H9 (cell line): ENCODE measurements around the gene ASH1L. TPM values are rescaled to one million over a fixed set of nuclear protein-coding genes. Genes with fewer than 3 reads are reported as not detected.

Experiments used
- DNase-seq: peaks from one replicate; pipeline ENCODE4 v3.0.0-alpha.2; 2017
- H2AFZ ChIP-seq: one replicate; pipeline ENCODE4 v1.6.1; 2013; ENCODE audit warnings: mild to moderate bottlenecking, low read length, control low read depth, moderate library complexity
- H2AK5ac ChIP-seq: 2 replicates; pipeline ENCODE4 v1.6.1; 2013; ENCODE audit warnings: low read length, control low read depth, mixed read lengths; ENCODE audit not compliant: insufficient read length
- H2BK120ac ChIP-seq: one replicate; pipeline ENCODE4 v1.6.1; 2013; ENCODE audit warnings: low read depth, mild to moderate bottlenecking, low read length, control low read depth, inconsistent platforms; ENCODE audit not compliant: poor library complexity, severe bottlenecking
- H2BK12ac ChIP-seq: 2 replicates; pipeline ENCODE4 v1.6.1; 2013; ENCODE audit warnings: low read length, control low read depth, mixed read lengths, low read depth; ENCODE audit not compliant: insufficient read length
- H2BK15ac ChIP-seq: 2 replicates; pipeline ENCODE4 v1.6.1; 2013; ENCODE audit warnings: low read depth, low read length, control low read depth
- H2BK20ac ChIP-seq: one replicate; pipeline ENCODE4 v1.6.1; 2013; ENCODE audit warnings: low read depth, mild to moderate bottlenecking, low read length, control low read depth, inconsistent platforms; ENCODE audit not compliant: poor library complexity, severe bottlenecking
- H2BK5ac ChIP-seq: 2 replicates; pipeline ENCODE4 v1.6.1; 2013; ENCODE audit warnings: low read length, control low read depth, mixed read lengths; ENCODE audit not compliant: insufficient read length
- H3K14ac ChIP-seq: 2 replicates; pipeline ENCODE4 v1.6.1; 2013; ENCODE audit warnings: low read length, control low read depth; ENCODE audit not compliant: insufficient read depth
- H3K18ac ChIP-seq: 2 replicates; pipeline ENCODE4 v1.6.1; 2013; ENCODE audit warnings: low read depth, mild to moderate bottlenecking, mixed read lengths, low read length, control low read depth; ENCODE audit not compliant: insufficient read length
- H3K23ac ChIP-seq: 2 replicates; pipeline ENCODE4 v1.6.1; 2013; ENCODE audit warnings: low read length, control low read depth, mixed read lengths, low read depth; ENCODE audit not compliant: insufficient read length
- H3K23me2 ChIP-seq: 2 replicates; pipeline ENCODE4 v1.6.1; 2013; ENCODE audit warnings: low read depth, mild to moderate bottlenecking, mixed read lengths, low read length, control low read depth; ENCODE audit not compliant: insufficient read length, poor library complexity, severe bottlenecking
- H3K27ac ChIP-seq: 2 replicates; pipeline ENCODE4 v1.5.1; 2013; ENCODE audit warnings: low read length, control low read depth, mixed read lengths, low read depth; ENCODE audit not compliant: insufficient read length
- H3K27me3 ChIP-seq: 2 replicates; pipeline ENCODE4 v1.6.1; 2013; ENCODE audit warnings: low read length, control low read depth, inconsistent platforms; ENCODE audit not compliant: insufficient read depth
- H3K4ac ChIP-seq: 2 replicates; pipeline ENCODE4 v1.6.1; 2013; ENCODE audit warnings: low read depth, mild to moderate bottlenecking, control low read depth, inconsistent platforms, low read length, moderate library complexity
- H3K4me1 ChIP-seq: 2 replicates; pipeline ENCODE4 v1.6.1; 2013; ENCODE audit warnings: low read length, control low read depth, inconsistent platforms; ENCODE audit not compliant: insufficient read depth
- H3K4me2 ChIP-seq: 2 replicates; pipeline ENCODE4 v1.6.1; 2013; ENCODE audit warnings: low read length, control low read depth, mixed read lengths; ENCODE audit not compliant: insufficient read length, insufficient read depth
- H3K56ac ChIP-seq: 2 replicates; pipeline ENCODE4 v1.6.1; 2013; ENCODE audit warnings: low read depth, mild to moderate bottlenecking, mixed read lengths, low read length, control low read depth; ENCODE audit not compliant: insufficient read length
- H3K79me1 ChIP-seq: 2 replicates; pipeline ENCODE4 v1.6.1; 2013; ENCODE audit warnings: low read depth, mild to moderate bottlenecking, moderate library complexity, low read length, control low read depth, inconsistent platforms; ENCODE audit not compliant: insufficient read depth, poor library complexity, severe bottlenecking
- H3K79me2 ChIP-seq: 2 replicates; pipeline ENCODE4 v1.6.1; 2013; ENCODE audit warnings: low read length, control low read depth, inconsistent platforms; ENCODE audit not compliant: insufficient read depth
- H3K9ac ChIP-seq: 2 replicates; pipeline ENCODE4 v1.6.1; 2013; ENCODE audit warnings: low read length, control low read depth, mixed read lengths; ENCODE audit not compliant: insufficient read length; ENCODE audit errors: extremely low read depth
- H3K9me3 ChIP-seq: one replicate; pipeline ENCODE4 v1.6.1; 2013; ENCODE audit warnings: low read depth, low read length, inconsistent platforms; ENCODE audit not compliant: control insufficient read depth
- H3T11ph ChIP-seq: one replicate; pipeline ENCODE4 v1.6.1; 2013; ENCODE audit warnings: mild to moderate bottlenecking, low read length, control low read depth, inconsistent platforms
- H4K20me1 ChIP-seq: one replicate; pipeline ENCODE4 v1.6.1; 2013; ENCODE audit not compliant: control insufficient read depth, insufficient read length, insufficient read depth
- H4K5ac ChIP-seq: 2 replicates; pipeline ENCODE4 v1.6.1; 2013; ENCODE audit warnings: low read depth, mild to moderate bottlenecking, mixed read lengths, low read length, control low read depth; ENCODE audit not compliant: insufficient read length
- H4K8ac ChIP-seq: replicated peaks from 2 replicates; pipeline ENCODE4 v1.6.1; 2013; ENCODE audit warnings: low read length, control low read depth, mixed read lengths, low read depth; ENCODE audit not compliant: insufficient read length
- H4K91ac ChIP-seq: 2 replicates; pipeline ENCODE4 v1.6.1; 2013; ENCODE audit warnings: low read depth, mild to moderate bottlenecking, moderate library complexity, mixed read lengths, low read length, control low read depth; ENCODE audit not compliant: insufficient read length
- H3K27ac Mint-ChIP-seq, 3 experiments: 2 replicates in 2 of 3; 3 replicates in 1 of 3; pipeline ENCODE4 v1.8.0; 2020 to 2021; ENCODE audit warnings: mixed read lengths in 3 of 3, mild to moderate bottlenecking in 1 of 3, moderate library complexity in 1 of 3
- H3K27me3 Mint-ChIP-seq: 2 replicates; pipeline ENCODE4 v1.8.0; 2021; ENCODE audit warnings: low read depth, mild to moderate bottlenecking, moderate library complexity, mixed read lengths
- H3K36me3 Mint-ChIP-seq, 3 experiments: 2 replicates in 2 of 3; 3 replicates in 1 of 3; pipeline ENCODE4 v1.8.0; 2020 to 2021; ENCODE audit warnings: low read depth in 3 of 3, mixed read lengths in 3 of 3; ENCODE audit not compliant: insufficient read depth in 1 of 3
- H3K4me1 Mint-ChIP-seq, 2 experiments: 2 replicates each; pipeline ENCODE4 v1.8.0; 2020; ENCODE audit warnings: mixed read lengths in 2 of 2
- H3K4me3 Mint-ChIP-seq, 2 experiments: 2 replicates in 1 of 2; 3 replicates in 1 of 2; pipeline ENCODE4 v1.8.0; 2020 to 2021; ENCODE audit warnings: mild to moderate bottlenecking in 2 of 2, mixed read lengths in 2 of 2, moderate library complexity in 1 of 2
- H3K9me3 Mint-ChIP-seq, 2 experiments: 2 replicates in 1 of 2; 3 replicates in 1 of 2; pipeline ENCODE4 v1.8.0; 2020; ENCODE audit warnings: mild to moderate bottlenecking in 2 of 2, mixed read lengths in 2 of 2, moderate library complexity in 1 of 2
- CTCF ChIP-seq: fragments of 200-600 bp; sonication (generic); conservative IDR thresholded peaks from 3 replicates; pipeline ENCODE4 v1.8.0; 2021; ENCODE audit warnings: antibody characterized with exemption, mild to moderate bottlenecking
- WGBS: extraction: QIAGEN DNeasy Blood & Tissue Kit; methylation state at CpG from one replicate; pipeline ENCODE4 v1.1.7; 2013; ENCODE audit warnings: missing lambda C conversion rate, low lambda C conversion rate, mixed read lengths; ENCODE audit not compliant: insufficient read length; ENCODE audit errors: extremely low coverage; 5-methylcytosine and 5-hydroxymethylcytosine counted together
- total RNA-seq: library from RNA; stranded (reverse); gene quantifications from 2 replicates; pipeline ENCODE4 v1.2.1, GENCODE V29; 2021

The ASH1L gene
- total RNA-seq, 1 experiment from 2014 or later = 32.8 TPM

- Histone ChIP-seq H3K27me3 (no peaks in the 10 kb centered on the region), H2BK5ac (no peak overlapping the region), H4K91ac (no peak overlapping the region), H3K18ac (no peak overlapping the region), H2BK20ac (no peak overlapping the region), H2BK120ac (no peak overlapping the region), H3T11ph (no peak overlapping the region), H3K14ac (no peak overlapping the region), H3K79me1 (no peaks in the 10 kb centered on the region), H3K4ac (no peak overlapping the region), H3K9ac (no peak overlapping the region), H3K56ac (no peak overlapping the region), H3K23ac (no peak overlapping the region), H2AK5ac (no peak overlapping the region), H4K5ac (no peak overlapping the region), H3K79me2 (no peaks in the 10 kb centered on the region), H3K4me2 (no peak overlapping the region), H4K8ac (no peak overlapping the region), H2BK15ac (no peak overlapping the region), H3K23me2 (no peaks in the 10 kb centered on the region), H2BK12ac (no peak overlapping the region), H2AFZ (no peak overlapping the region), H3K27ac (no peak overlapping the region), H3K4me1 (no peaks in the 10 kb centered on the region), H4K20me1 (no peaks in the 10 kb centered on the region), H3K9me3 (no peaks in the 10 kb centered on the region)
- DNase-seq = no peak
- no peaks in the 10 kb centered on the region for H3K9me3 Mint-ChIP-seq
- TF ChIP-seq CTCF = no peak
- peaks cover 14 to 16% (median 15%) of the 10 kb centered on the region in 3 experiments; a peak in 6 of 7 replicates for H3K36me3 Mint-ChIP-seq
- H3K4me1 Mint-ChIP-seq = peaks cover 2 to 4% of the 10 kb centered on the region in 2 experiments; a peak in 2 of 4 replicates
- no peak overlapping the region; a peak in 1 of 7 replicates for H3K27ac Mint-ChIP-seq
- H3K4me3 Mint-ChIP-seq = peak overlapping the region; percentile 15 to 63; a peak in 2 of 5 replicates
- no CpG with 5 or more reads among the region's 9 CpGs for WGBS
- no peaks in the 10 kb centered on the region for H3K27me3 Mint-ChIP-seq
Measured at GRCh38 chr1:155608888-155609225, 46.3 kb upstream of the ASH1L start.
